Transverse colon (tissue), 4 donors: ENCODE data around the gene LRRD1. TPM values are rescaled to one million over a fixed set of nuclear protein-coding genes. Genes with fewer than 3 reads are reported as not detected.
A peak's percentile ranks its signal among the peaks of the same experiment; 100 is the strongest.

ENCODE experiments used
- DNase-seq: peaks from one replicate; pipeline ENCODE4 v3.0.0-alpha.2; 2019
- H3K27ac ChIP-seq, 4 donors: fragments of 200-600 bp; sonication (generic); 2 replicates each; pipeline ENCODE4 v1.5.1; 2016 to 2018; ENCODE audit warnings: inconsistent platforms in 4 of 4
- H3K27me3 ChIP-seq: fragments of 200-600 bp; sonication (generic); 2 replicates; pipeline ENCODE4 v1.5.1; 2017; ENCODE audit warnings: inconsistent platforms
- H3K36me3 ChIP-seq, 4 donors: fragments of 200-600 bp; sonication (generic); 2 replicates each; pipeline ENCODE4 v1.5.1; 2017 to 2019; ENCODE audit warnings: inconsistent platforms in 4 of 4
- H3K4me1 ChIP-seq, 4 donors: fragments of 200-600 bp; sonication (generic); 2 replicates each; pipeline ENCODE4 v1.5.1; 2017 to 2020; ENCODE audit warnings: inconsistent platforms in 4 of 4
- H3K4me3 ChIP-seq, 4 donors: fragments of 200-600 bp; sonication (generic); 1 replicate in 1 of 4; 2 replicates in 3 of 4; pipeline versions ENCODE4 v1.5.1 to v1.6.1; 2017 to 2019; ENCODE audit warnings: inconsistent platforms in 4 of 4
- H3K9me3 ChIP-seq, 2 donors: fragments of 200-600 bp; sonication (generic); 2 replicates each; pipeline ENCODE4 v1.5.1; 2017 to 2019; ENCODE audit warnings: inconsistent platforms in 2 of 2
- CTCF ChIP-seq, 5 experiments: fragments of 200-600 bp in 3 of 5; fragments of 450-650 bp in 2 of 5; sonication (generic) in 3 of 5; IDR thresholded peaks; 1 replicate in 2 of 5; 2 replicates in 3 of 5; pipeline ENCODE4 v1.5.1; 2016 to 2017; ENCODE audit warnings: antibody characterized with exemption in 5 of 5, inconsistent platforms in 3 of 5, mild to moderate bottlenecking in 2 of 5, moderate library complexity in 1 of 5
- EP300 ChIP-seq: sonication (generic); formaldehyde crosslinking; IDR thresholded peaks from one replicate; pipeline ENCODE4 v1.6.1; 2017; ENCODE audit warnings: antibody characterized with exemption, low read depth
- POLR2A ChIP-seq: fragments of 450-650 bp; IDR thresholded peaks from one replicate; pipeline ENCODE4 v1.6.1; 2016; ENCODE audit warnings: antibody characterized with exemption, mild to moderate bottlenecking, moderate library complexity
- POLR2AphosphoS5 ChIP-seq, 3 donors: sonication (generic); formaldehyde crosslinking; IDR thresholded peaks; one replicate each; pipeline ENCODE4 v1.6.1; 2016; ENCODE audit warnings: antibody characterized with exemption in 3 of 3
- WGBS, 2 donors: methylation state at CpG; one replicate each; pipeline ENCODE4 v1.1.5; 2018; ENCODE audit warnings: low coverage in 1 of 2; 5-methylcytosine and 5-hydroxymethylcytosine counted together
- in situ Hi-C, 4 donors: fragments of 200-750 bp; cut with MboI; loops; one replicate each; pipeline versions ENCODE4 v1.15.0 to v1.15.1; 2017; ENCODE audit warnings: low sequenced_read_pairs in 3 of 4, low pct_ligation_motif_present in 1 of 4, low pct_unique_long_range_greater_than_20kb in 1 of 4
- intact Hi-C: fragments of 100-400 bp; cut with DNase I; formaldehyde crosslinking; loops from one replicate; pipeline ENCODE4 v1.15.1; 2023; ENCODE audit warnings: low total_unique reads
- total RNA-seq, 4 donors: library from RNA; depleted of rRNA; stranded (reverse); fragments of >200 nt; gene quantifications; one replicate each; pipeline ENCODE4 v1.1.0, GENCODE V29; 2016

LRRD1 gene
- total RNA-seq = not detected

- Histone ChIP-seq H3K27ac (peak within 1 kb of the TSS; percentile 68 to 75 (median 74)), H3K9me3 (no peaks in the 10 kb centered on the region), H3K4me1 (peaks cover 0 to 8% (median 3%) of the 10 kb centered on the region in 4 donors), H3K4me3 (peak within 1 kb of the TSS; percentile 26 to 58 (median 36)), H3K36me3 (no peaks in the 10 kb centered on the region), H3K27me3 (no peaks in the 10 kb centered on the region)
- DNase-seq = peak; percentile 94
- intact Hi-C loops (no loop called here), in situ Hi-C loops (no loop called here)
- TF ChIP-seq CTCF (IDR thresholded peaks at IDR 0.05) = peak; percentile 91 to 99 (median 98)
- no peak for TF ChIP-seq POLR2A
- no peak for TF ChIP-seq EP300
- peak in 1 of 3 donors; percentile 32 for TF ChIP-seq POLR2AphosphoS5 (IDR thresholded peaks at IDR 0.05)
- WGBS, 2 donors = 0 to 17% methylated on average over 7 to 59 of the region's 60 CpGs
These were observed at the start of gene LRRD1 for GRCh38 chr7:92178928-92179924. Gene LRRD1 (minus strand): TSS chr7:92179142. CDS start chr7:92165202, 13,940 bp downstream.

GRCh38 chr7:92228742-92229141 is 49.8 kb upstream of the LRRD1 start:
- 95 to 98% methylated on average over 2 of the region's 2 CpGs for WGBS, 2 donors
- H3K9me3 ChIP-seq = no peaks in the 10 kb centered on the region
- intact Hi-C loops = no loop called here
- H3K27ac ChIP-seq = no peak overlapping the region
- TF ChIP-seq EP300 (no peak), POLR2A (no peak), POLR2AphosphoS5 (IDR thresholded peaks at IDR 0.05) (no peak), CTCF (IDR thresholded peaks at IDR 0.05) (no peak)
- no peak for DNase-seq
- peaks cover 0 to 69% (median 21%) of the 10 kb centered on the region in 4 donors for H3K36me3 ChIP-seq
- no peaks in the 10 kb centered on the region for H3K4me1 ChIP-seq
- no peak overlapping the region for H3K4me3 ChIP-seq
- in situ Hi-C loops = loop anchor here in 2 of 4 donors (25.0 kb wide), 1 partner anchor 209 kb away; the partner anchor contains the start of gene GATAD1 (in 2 of the 2)
- H3K27me3 ChIP-seq = no peaks in the 10 kb centered on the region

GRCh38 chr7:92228100-92228499 is 49.2 kb upstream of the LRRD1 start:
- intact Hi-C loops = no loop called here
- TF ChIP-seq POLR2A (no peak), EP300 (no peak), CTCF (IDR thresholded peaks at IDR 0.05) (no peak), POLR2AphosphoS5 (IDR thresholded peaks at IDR 0.05) (no peak)
- in situ Hi-C loops = loop anchor here in 2 of 4 donors (25.0 kb wide), 1 partner anchor 209 kb away; the partner anchor contains the start of gene GATAD1 (in 2 of the 2)
- DNase-seq = no peak
- no peaks in the 10 kb centered on the region for H3K27me3 ChIP-seq
- no peaks in the 10 kb centered on the region for H3K4me1 ChIP-seq
- no peak overlapping the region for H3K4me3 ChIP-seq
- H3K36me3 ChIP-seq = peaks cover 0 to 65% (median 24%) of the 10 kb centered on the region in 4 donors
- no peak overlapping the region for H3K27ac ChIP-seq
- 93 to 100% methylated on average over 1 to 2 of the region's 2 CpGs for WGBS, 2 donors
- H3K9me3 ChIP-seq = no peaks in the 10 kb centered on the region

GRCh38 chr7:92226981-92227380 is 48.0 kb upstream of the LRRD1 start:
- Histone ChIP-seq H3K27ac (no peak overlapping the region), H3K27me3 (no peaks in the 10 kb centered on the region), H3K9me3 (no peaks in the 10 kb centered on the region), H3K4me3 (no peak overlapping the region), H3K36me3 (peaks cover 0 to 73% (median 25%) of the 10 kb centered on the region in 4 donors), H3K4me1 (no peaks in the 10 kb centered on the region)
- intact Hi-C loops (no loop called here), in situ Hi-C loops (loop anchor here in 2 of 4 donors (25.0 kb wide), 1 partner anchor 210 kb away; the partner anchor contains the start of gene GATAD1 (in 2 of the 2))
- 83 to 90% methylated on average over 4 of the region's 4 CpGs for WGBS, 2 donors
- DNase-seq = no peak
- no peak for TF ChIP-seq EP300
- no peak for TF ChIP-seq POLR2AphosphoS5 (IDR thresholded peaks at IDR 0.05)
- no peak for TF ChIP-seq CTCF (IDR thresholded peaks at IDR 0.05)
- no peak for TF ChIP-seq POLR2A
